Skeletal muscle tissue (tissue), 4 donors: ENCODE measurements around the gene CENPP. TPM values are rescaled to one million over a fixed set of nuclear protein-coding genes. Genes with fewer than 3 reads are reported as not detected.

Experiments
- H3K27ac ChIP-seq: one replicate; pipeline ENCODE4 v1.7.0; 2013; ENCODE audit warnings: mild to moderate bottlenecking, low read depth, low read length, inconsistent platforms
- H3K27me3 ChIP-seq, 3 donors: one replicate each; pipeline ENCODE4 v1.7.0; 2013; ENCODE audit warnings: low read length in 3 of 3; ENCODE audit not compliant: control insufficient read depth in 3 of 3, insufficient read depth in 3 of 3
- H3K36me3 ChIP-seq, 3 donors: one replicate each; pipeline ENCODE4 v1.7.0; 2013; ENCODE audit warnings: low read length in 3 of 3; ENCODE audit not compliant: control insufficient read depth in 3 of 3, insufficient read depth in 3 of 3
- H3K4me1 ChIP-seq, 3 donors: one replicate each; pipeline ENCODE4 v1.7.0; 2013; ENCODE audit warnings: low read length in 3 of 3, mild to moderate bottlenecking in 3 of 3; ENCODE audit not compliant: control insufficient read depth in 3 of 3, insufficient read depth in 3 of 3
- H3K4me3 ChIP-seq, 3 donors: one replicate each; pipeline ENCODE4 v1.7.0; 2013; ENCODE audit warnings: low read length in 3 of 3
- H3K9ac ChIP-seq, 3 donors: one replicate each; pipeline ENCODE4 v1.7.0; 2013; ENCODE audit warnings: low read length in 3 of 3, mild to moderate bottlenecking in 3 of 3, moderate library complexity in 2 of 3, low read depth in 1 of 3
- H3K9me3 ChIP-seq, 3 donors: one replicate each; pipeline ENCODE4 v1.7.0; 2013; ENCODE audit warnings: low read length in 3 of 3; ENCODE audit not compliant: control insufficient read depth in 3 of 3
- total RNA-seq: library from RNA; depleted of rRNA; stranded (reverse); fragments of >200 nt; gene quantifications from one replicate; pipeline ENCODE4 v1.2.3, GENCODE V29; 2014
- donor health status: Osteomylitis.

CENPP gene
- total RNA-seq, 1 donor from 2014 or later: 15.7 TPM

DNA sequence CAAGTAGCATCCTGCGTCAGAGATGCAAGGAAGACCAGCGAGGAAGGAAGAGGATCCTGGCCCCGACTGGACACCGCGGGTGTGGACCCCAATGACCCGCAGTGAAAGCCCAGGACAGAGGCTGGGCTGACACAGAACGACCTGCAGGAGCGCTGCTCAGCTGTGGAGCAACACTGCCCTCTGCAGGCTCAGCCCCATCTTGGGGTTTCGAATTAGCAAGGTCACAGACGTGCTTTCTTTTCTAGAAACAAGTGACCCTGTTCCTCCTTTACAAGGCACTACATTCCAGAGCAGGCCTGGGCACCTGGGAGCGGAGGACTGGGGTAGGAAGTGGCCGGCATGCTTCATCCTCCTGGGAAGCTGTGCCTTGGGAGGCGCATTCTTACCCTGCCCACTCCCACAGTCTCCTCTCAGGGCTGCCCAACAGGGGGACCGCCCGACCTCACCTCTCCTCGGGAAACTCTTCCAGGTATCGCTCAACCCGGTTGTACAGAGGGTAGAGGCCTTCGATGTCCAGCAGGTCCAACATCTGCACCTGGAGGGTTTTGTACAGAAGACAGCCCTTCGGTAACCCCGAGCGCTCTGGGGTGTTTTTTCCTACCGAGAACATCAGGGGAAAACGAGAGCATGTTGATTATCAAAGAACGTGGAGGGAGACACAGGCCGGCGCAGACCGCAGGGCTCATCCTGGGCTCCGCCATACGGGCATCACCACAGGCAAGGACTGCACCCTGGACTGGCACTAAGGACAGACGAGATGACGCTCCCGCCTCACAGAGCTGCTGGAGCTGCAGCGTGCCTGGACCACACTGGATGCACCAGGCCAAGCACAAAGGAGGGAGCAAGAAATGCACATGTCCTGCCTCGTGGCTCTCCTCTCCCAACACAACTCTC is 309.2 kb downstream of the CENPP start:
- Histone ChIP-seq H3K27ac (no peak overlapping the region), H3K4me3 (peak overlapping the region; percentile 32 to 41 (median 35)), H3K36me3 (peaks cover 43 to 54% (median 53%) of the 10 kb centered on the region in 3 donors), H3K4me1 (peaks cover 7 to 10% (median 8%) of the 10 kb centered on the region in 3 donors), H3K9ac (peak overlapping the region in 2 of 3 donors; percentile 25 to 69), H3K9me3 (no peaks in the 10 kb centered on the region), H3K27me3 (no peaks in the 10 kb centered on the region)

DNA sequence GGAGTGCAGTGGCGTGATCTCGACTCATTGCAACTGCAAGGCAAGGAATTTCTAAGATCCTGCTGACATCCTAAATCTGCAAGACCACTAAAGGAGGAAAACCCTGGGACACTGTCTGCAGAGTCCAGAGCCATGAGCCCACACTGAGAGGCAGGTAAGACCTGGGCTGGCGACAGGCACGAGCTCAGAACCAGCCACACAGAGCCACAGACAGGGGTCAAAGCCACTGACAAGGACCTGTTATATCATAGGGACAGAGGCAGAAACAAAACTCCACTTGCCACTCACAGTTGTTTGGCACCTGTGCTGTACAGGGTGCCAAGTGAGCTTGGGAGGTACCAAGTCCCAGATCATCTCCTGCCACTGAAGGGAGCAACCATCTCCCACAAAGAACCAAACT is 310.0 kb downstream of the CENPP start:
- Histone ChIP-seq H3K27ac (no peak overlapping the region), H3K27me3 (no peaks in the 10 kb centered on the region), H3K4me1 (peaks cover 7 to 10% (median 8%) of the 10 kb centered on the region in 3 donors), H3K4me3 (no peak overlapping the region), H3K9me3 (no peaks in the 10 kb centered on the region), H3K9ac (no peak overlapping the region), H3K36me3 (peaks cover 49 to 58% (median 55%) of the 10 kb centered on the region in 3 donors)

DNA sequence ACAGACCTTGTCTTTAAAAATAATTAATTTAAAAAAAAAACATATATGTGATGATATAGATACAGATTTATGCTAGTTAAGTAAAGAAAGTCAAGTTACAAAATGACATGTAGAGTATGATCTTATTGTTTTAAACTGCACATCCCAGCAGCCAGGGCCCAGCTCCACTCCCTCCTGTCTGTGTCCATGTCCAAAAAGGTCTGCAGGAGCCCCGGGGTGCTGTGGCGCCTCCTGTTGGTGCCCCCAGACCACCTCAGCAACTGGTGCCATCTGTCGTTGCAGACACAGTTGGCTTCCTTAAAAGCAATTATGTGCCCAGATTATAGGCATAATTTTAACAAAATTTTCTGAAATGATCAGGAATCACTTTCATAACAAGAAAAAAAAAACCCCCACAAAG is 310.9 kb downstream of the CENPP start:
- no peaks in the 10 kb centered on the region for H3K27me3 ChIP-seq
- H3K27ac ChIP-seq: no peak overlapping the region
- peaks cover 7 to 10% (median 8%) of the 10 kb centered on the region in 3 donors for H3K4me1 ChIP-seq
- no peaks in the 10 kb centered on the region for H3K9me3 ChIP-seq
- peaks cover 57 to 62% (median 61%) of the 10 kb centered on the region in 3 donors for H3K36me3 ChIP-seq
- H3K9ac ChIP-seq: no peak overlapping the region
- no peak overlapping the region for H3K4me3 ChIP-seq

DNA sequence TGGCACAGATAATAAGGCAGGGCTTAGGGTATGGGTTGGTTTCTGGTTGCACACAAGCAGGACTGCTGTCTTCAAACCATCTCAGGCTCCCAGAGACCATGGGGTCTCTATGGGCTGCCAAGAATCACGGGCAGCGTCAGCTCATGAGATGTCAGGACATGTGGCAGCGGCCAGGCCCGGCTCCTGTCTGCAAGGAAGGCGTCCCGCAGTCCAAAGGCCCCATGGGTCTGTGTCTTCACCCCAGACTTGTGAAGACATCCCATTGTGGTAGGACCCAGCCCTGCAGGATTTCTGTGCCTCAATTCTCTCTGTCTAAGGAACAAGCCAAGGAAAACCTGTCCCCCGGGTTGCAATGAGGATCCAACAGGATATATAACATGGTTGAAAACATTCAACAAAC is 311.6 kb downstream of the CENPP start:
- peaks cover 56 to 63% (median 57%) of the 10 kb centered on the region in 3 donors for H3K36me3 ChIP-seq
- H3K9ac ChIP-seq: no peak overlapping the region
- peaks cover 7 to 10% (median 8%) of the 10 kb centered on the region in 3 donors for H3K4me1 ChIP-seq
- no peak overlapping the region for H3K4me3 ChIP-seq
- no peaks in the 10 kb centered on the region for H3K27me3 ChIP-seq
- H3K27ac ChIP-seq: no peak overlapping the region
- no peaks in the 10 kb centered on the region for H3K9me3 ChIP-seq

DNA sequence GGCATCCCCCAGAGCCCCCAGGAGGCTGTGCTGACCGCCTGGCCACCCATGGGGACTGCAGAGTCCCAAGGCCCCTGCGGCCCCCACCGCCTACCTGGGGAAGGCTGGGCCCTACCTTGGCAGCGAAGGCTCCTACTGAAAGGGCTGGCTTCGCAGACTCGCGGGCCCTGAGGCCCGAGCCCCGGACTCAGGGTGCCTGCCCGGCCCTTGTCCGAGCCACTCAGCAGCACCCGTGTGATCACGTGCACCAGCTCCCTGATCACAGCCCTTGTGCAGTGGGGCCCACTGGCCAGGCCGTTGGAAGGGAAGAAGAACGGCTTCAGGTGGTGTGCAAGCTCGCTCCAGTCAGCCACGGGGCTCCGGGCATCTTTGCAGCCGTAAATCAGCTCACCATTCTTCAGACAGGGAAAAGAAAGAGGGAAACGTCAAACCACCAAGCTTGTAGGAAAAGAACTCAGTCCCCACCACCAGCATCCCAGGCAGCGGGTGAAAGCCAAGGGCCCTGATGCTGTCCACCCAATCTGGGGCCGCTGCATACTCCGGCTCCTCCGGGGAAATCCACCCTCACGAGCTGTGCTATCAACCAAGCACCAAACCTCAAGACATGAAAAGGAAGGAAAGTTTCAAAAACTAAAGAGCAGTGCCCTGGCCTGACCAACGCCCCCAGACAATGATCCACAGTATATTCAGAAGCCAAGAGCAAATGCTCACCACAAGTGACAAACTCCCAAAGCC is 312.3 kb downstream of the CENPP start:
- Histone ChIP-seq H3K27ac (no peak overlapping the region), H3K36me3 (peaks cover 60 to 66% (median 60%) of the 10 kb centered on the region in 3 donors)

DNA sequence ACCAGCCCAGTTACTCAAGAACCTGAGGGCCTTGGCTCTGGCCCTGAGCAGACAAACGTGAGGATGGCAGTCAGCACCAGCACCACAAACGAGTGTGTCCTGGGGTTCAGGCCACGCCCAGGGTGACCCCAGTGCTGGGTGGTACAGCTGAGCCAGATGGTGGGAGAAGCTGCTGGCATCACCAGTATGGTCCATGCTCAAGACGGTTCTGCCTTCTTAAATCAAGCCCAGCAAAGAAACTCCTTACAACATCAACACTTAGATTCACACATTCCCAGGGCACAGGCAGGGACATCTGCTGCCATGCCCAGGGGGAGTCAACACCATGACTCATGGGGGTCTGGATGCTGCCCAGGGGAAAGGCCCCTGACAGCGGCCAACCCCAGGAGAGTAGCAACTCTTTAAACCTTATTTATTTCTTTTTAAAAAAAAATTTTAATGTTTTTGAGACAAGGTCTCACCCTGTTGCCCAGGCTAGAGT is 312.9 kb downstream of the CENPP start:
- Histone ChIP-seq H3K9me3 (no peaks in the 10 kb centered on the region), H3K4me3 (no peak overlapping the region), H3K9ac (no peak overlapping the region), H3K27ac (no peak overlapping the region), H3K36me3 (peaks cover 64 to 66% (median 65%) of the 10 kb centered on the region in 3 donors), H3K27me3 (no peaks in the 10 kb centered on the region), H3K4me1 (peaks cover 7 to 10% (median 8%) of the 10 kb centered on the region in 3 donors)

More for the DNA sequence above, 312.3 kb downstream of the CENPP start:
- H3K9ac ChIP-seq: no peak overlapping the region
- no peaks in the 10 kb centered on the region for H3K27me3 ChIP-seq
- peaks cover 7 to 10% (median 8%) of the 10 kb centered on the region in 3 donors for H3K4me1 ChIP-seq
- H3K4me3 ChIP-seq: no peak overlapping the region
- no peaks in the 10 kb centered on the region for H3K9me3 ChIP-seq

DNA sequence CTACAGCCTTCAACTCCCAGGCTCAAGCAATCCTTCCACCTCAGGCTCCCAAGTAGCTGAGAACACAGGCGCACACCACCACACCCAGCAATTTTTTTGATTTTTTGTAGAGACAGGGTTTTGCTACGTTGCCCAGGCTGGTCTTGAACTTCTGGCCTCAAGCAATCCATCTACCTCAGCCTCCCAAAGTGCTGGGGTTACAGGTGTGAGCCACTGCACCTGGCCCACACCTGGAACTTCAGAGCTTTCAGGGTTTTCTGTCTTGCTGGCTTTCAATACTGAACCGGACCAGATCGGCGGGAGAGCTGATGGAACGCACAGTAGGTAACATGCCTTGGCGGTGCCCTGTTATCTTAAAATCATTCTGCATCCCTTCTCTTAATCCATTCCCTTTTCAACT is 313.4 kb downstream of the CENPP start:
- no peaks in the 10 kb centered on the region for H3K9me3 ChIP-seq
- H3K36me3 ChIP-seq: peaks cover 64 to 66% (median 65%) of the 10 kb centered on the region in 3 donors
- H3K27ac ChIP-seq: no peak overlapping the region
- H3K4me3 ChIP-seq: no peak overlapping the region
- peaks cover 5 to 9% (median 7%) of the 10 kb centered on the region in 3 donors for H3K4me1 ChIP-seq
- H3K27me3 ChIP-seq: no peaks in the 10 kb centered on the region
- no peak overlapping the region for H3K9ac ChIP-seq

DNA sequence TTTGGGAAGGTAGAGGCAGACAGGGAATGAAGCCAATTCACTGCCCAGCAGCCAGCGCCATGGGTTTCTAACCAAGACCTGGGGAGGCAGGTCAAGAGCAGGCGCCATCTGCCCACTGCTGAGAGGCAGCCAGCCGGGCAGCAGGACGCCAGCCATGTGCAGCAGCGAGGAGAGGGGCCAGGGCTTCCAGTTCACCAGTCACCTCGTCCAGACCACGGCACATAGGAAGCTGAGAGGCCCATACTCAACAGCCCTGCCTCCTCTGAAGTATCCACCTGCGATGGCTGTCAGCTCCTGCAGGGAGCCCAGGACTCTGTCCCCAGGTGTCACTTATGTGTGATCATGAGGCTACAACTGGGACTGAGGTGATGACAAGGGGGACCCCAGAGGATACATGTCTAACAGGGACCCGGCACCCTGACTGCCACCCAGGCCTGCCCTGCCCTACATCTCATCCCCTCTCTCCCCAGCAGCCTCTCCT is 314.1 kb downstream of the CENPP start:
- Histone ChIP-seq H3K27me3 (no peaks in the 10 kb centered on the region), H3K36me3 (peaks cover 66 to 68% (median 67%) of the 10 kb centered on the region in 3 donors), H3K9ac (no peak overlapping the region), H3K9me3 (no peaks in the 10 kb centered on the region), H3K4me1 (peaks cover 1 to 2% (median 2%) of the 10 kb centered on the region in 3 donors), H3K4me3 (no peak overlapping the region), H3K27ac (no peak overlapping the region)

DNA sequence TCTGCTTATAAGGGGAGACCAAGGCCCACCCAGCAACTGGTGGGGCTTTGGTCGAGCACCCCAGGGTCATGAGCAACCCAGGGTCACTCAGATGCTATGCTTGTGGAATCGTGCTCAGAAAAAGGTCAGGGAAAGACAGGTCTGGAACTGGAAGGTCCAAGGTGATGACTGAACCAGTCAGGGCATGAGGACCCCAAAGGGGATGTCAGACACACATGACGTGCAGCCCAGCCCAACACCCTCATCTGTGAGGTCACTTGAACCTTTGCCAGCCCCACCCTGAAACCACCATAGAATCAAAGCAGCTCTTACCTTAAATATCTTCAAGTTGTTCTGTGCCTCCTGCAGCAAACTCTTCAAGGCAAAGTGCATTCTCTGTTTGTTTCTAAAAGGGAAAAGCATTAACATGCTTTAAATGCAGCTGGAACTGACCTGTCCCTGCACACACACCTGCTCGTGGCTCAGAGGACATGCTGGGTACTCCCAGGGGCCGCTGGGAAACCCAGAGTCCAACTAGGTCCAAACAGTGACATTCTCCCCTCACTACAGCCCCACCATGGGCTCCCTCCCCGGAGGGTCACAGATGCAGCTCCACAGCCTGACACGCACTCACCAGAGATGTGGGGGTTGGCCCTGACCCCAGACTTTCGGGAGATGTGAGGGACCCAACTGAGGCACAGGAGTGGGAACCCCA is 314.8 kb downstream of the CENPP start:
- H3K36me3 ChIP-seq: peaks cover 61 to 67% (median 62%) of the 10 kb centered on the region in 3 donors
- H3K27me3 ChIP-seq: no peaks in the 10 kb centered on the region
- H3K9ac ChIP-seq: no peak overlapping the region
- H3K9me3 ChIP-seq: no peaks in the 10 kb centered on the region
- H3K4me3 ChIP-seq: no peak overlapping the region
- H3K27ac ChIP-seq: no peak overlapping the region
- H3K4me1 ChIP-seq: no peaks in the 10 kb centered on the region
